Keratinocyte (primary cell): ENCODE data around the gene C1orf174. TPM values are rescaled to one million over a fixed set of nuclear protein-coding genes. Genes with fewer than 3 reads are reported as not detected.
A peak's percentile ranks its signal among the peaks of the same experiment; 100 is the strongest.

ENCODE experiments used
- DNase-seq: peaks from one replicate; pipeline ENCODE4 v3.0.0-alpha.2; 2011; ENCODE audit warnings: low read depth, missing footprints, low spot score
- FAIRE-seq: peaks from 2 replicates; lab custom pipeline; 2011; peaks lifted over from hg19 to GRCh38; lab: Jason Lieb, UNC
- H2AFZ ChIP-seq: 2 replicates; pipeline ENCODE4 v1.6.0; 2012; ENCODE audit warnings: low read length, control low read depth, inconsistent platforms; ENCODE audit not compliant: control insufficient read depth
- H3K27ac ChIP-seq: 2 replicates; pipeline ENCODE4 v1.5.1; 2011; ENCODE audit warnings: low read length; ENCODE audit not compliant: control insufficient read depth, insufficient read depth
- H3K27me3 ChIP-seq: 3 replicates; pipeline ENCODE4 v1.6.0; 2011; ENCODE audit warnings: low read length; ENCODE audit not compliant: control insufficient read depth, insufficient read depth; ENCODE audit errors: extremely low read depth
- H3K36me3 ChIP-seq, 2 experiments: 2 replicates in 1 of 2; 3 replicates in 1 of 2; pipeline ENCODE4 v1.5.1; 2011; ENCODE audit warnings: low read length in 2 of 2, mild to moderate bottlenecking in 1 of 2; ENCODE audit not compliant: control insufficient read depth in 2 of 2, insufficient read depth in 2 of 2; ENCODE audit errors: extremely low read depth in 1 of 2
- H3K4me1 ChIP-seq: 3 replicates; pipeline ENCODE4 v1.5.1; 2011; ENCODE audit warnings: low read length; ENCODE audit not compliant: control insufficient read depth, insufficient read depth; ENCODE audit errors: extremely low read depth
- H3K4me2 ChIP-seq: 3 replicates; pipeline ENCODE4 v1.6.0; 2011; ENCODE audit warnings: low read depth, low read length; ENCODE audit not compliant: control insufficient read depth, insufficient read depth; ENCODE audit errors: extremely low read depth
- H3K4me3 ChIP-seq, 3 experiments: fragments of 200-600 bp in 1 of 3; sonication (generic) in 1 of 3; 2 replicates in 2 of 3; 3 replicates in 1 of 3; pipeline ENCODE4 v1.5.1; 2011 to 2016; ENCODE audit warnings: low read length in 3 of 3, mild to moderate bottlenecking in 3 of 3, control low read depth in 2 of 3, inconsistent platforms in 1 of 3, low read depth in 1 of 3, mixed read lengths in 1 of 3, mixed run types in 1 of 3, moderate library complexity in 1 of 3; ENCODE audit not compliant: control insufficient read depth in 2 of 3, insufficient read depth in 2 of 3; ENCODE audit errors: extremely low read depth in 1 of 3
- H3K79me2 ChIP-seq: 2 replicates; pipeline ENCODE4 v1.6.0; 2012; ENCODE audit warnings: low read length; ENCODE audit not compliant: control insufficient read depth, insufficient read depth
- H3K9ac ChIP-seq: 3 replicates; pipeline ENCODE4 v1.6.0; 2011; ENCODE audit warnings: low read length; ENCODE audit not compliant: control insufficient read depth, insufficient read depth; ENCODE audit errors: extremely low read depth
- H3K9me1 ChIP-seq: 3 replicates; pipeline ENCODE4 v1.6.0; 2011; ENCODE audit warnings: low read length; ENCODE audit not compliant: control insufficient read depth, insufficient read depth; ENCODE audit errors: extremely low read depth
- H3K9me3 ChIP-seq: 2 replicates; pipeline ENCODE4 v1.5.1; 2012; ENCODE audit warnings: low read depth, low read length; ENCODE audit not compliant: control insufficient read depth
- H4K20me1 ChIP-seq: 3 replicates; pipeline ENCODE4 v1.6.0; 2011; ENCODE audit warnings: low read length; ENCODE audit not compliant: control insufficient read depth, insufficient read depth; ENCODE audit errors: extremely low read depth
- EZH2 ChIP-seq: IDR thresholded peaks from one replicate; pipeline ENCODE4 v1.6.1; 2012; ENCODE audit warnings: inconsistent platforms, mild to moderate bottlenecking, low read length, moderate library complexity
- dilution Hi-C: fragments of 300-500 bp; cut with MboI; formaldehyde crosslinking; loops from one replicate; pipeline ENCODE4 v1.7.0; 2020; ENCODE audit warnings: low sequenced_read_pairs; ENCODE audit not compliant: extremely low pct_ligation_motif_present
- polyA plus RNA-seq, 5 experiments: library from polyadenylated mRNA; depleted of rRNA in 3 of 5; stranded (reverse) in 3 of 5; stranded (forward) in 1 of 5; unstranded in 1 of 5; fragments of >200 nt; gene quantifications; 1 replicate in 1 of 5; 2 replicates in 3 of 5; 3 replicates in 1 of 5; pipeline versions ENCODE4 v1.2.1 to v1.2.3, GENCODE V29; 2011 to 2012; ENCODE audit warnings: missing spikeins in 2 of 5, low read depth in 1 of 5, low replicate concordance in 1 of 5
- TF ChIP-seq, protein P1 (sequence below), 3 experiments: IDR thresholded peaks in 1 of 3; conservative IDR thresholded peaks in 1 of 3; optimal IDR thresholded peaks in 1 of 3; 2 replicates in 2 of 3; 3 replicates in 1 of 3; pipeline versions ENCODE3 to v1.5.1; 2011; ENCODE audit warnings: low read length in 3 of 3, mild to moderate bottlenecking in 3 of 3, moderate library complexity in 2 of 3, control low read depth in 1 of 3, inconsistent platforms in 1 of 3; ENCODE audit not compliant: insufficient read depth in 2 of 3; ENCODE audit errors: extremely low read depth in 1 of 3

The C1orf174 gene
- polyA plus RNA-seq, 1 donor (not counting 4 experiments of a cell fraction or from before 2014, with no cell fraction given): 26.8 TPM

GRCh38 chr1:3898475-3898735, 1.7 kb downstream of the C1orf174 start:
- H3K4me1 ChIP-seq: peaks cover 3% of the 10 kb centered on the region
- dilution Hi-C loops: no loop called here
- no peak for DNase-seq
- TF ChIP-seq, protein P1, sequence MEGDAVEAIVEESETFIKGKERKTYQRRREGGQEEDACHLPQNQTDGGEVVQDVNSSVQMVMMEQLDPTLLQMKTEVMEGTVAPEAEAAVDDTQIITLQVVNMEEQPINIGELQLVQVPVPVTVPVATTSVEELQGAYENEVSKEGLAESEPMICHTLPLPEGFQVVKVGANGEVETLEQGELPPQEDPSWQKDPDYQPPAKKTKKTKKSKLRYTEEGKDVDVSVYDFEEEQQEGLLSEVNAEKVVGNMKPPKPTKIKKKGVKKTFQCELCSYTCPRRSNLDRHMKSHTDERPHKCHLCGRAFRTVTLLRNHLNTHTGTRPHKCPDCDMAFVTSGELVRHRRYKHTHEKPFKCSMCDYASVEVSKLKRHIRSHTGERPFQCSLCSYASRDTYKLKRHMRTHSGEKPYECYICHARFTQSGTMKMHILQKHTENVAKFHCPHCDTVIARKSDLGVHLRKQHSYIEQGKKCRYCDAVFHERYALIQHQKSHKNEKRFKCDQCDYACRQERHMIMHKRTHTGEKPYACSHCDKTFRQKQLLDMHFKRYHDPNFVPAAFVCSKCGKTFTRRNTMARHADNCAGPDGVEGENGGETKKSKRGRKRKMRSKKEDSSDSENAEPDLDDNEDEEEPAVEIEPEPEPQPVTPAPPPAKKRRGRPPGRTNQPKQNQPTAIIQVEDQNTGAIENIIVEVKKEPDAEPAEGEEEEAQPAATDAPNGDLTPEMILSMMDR (optimal IDR thresholded peaks at IDR 0.05 in 1 of 3, IDR thresholded peaks at IDR 0.05 in 1 of 3, conservative IDR thresholded peaks at IDR 0.05 in 1 of 3; ENCODE audit: extremely low read depth in 1 of 3, insufficient read depth in 2 of 3, low read length in 3 of 3): no peak
- TF ChIP-seq EZH2: no peak
- peak overlapping the region; percentile 90 for H3K4me2 ChIP-seq
- H3K9me1 ChIP-seq: no peaks in the 10 kb centered on the region
- peaks cover 2 to 6% of the 10 kb centered on the region in 2 experiments for H3K36me3 ChIP-seq
- H3K27me3 ChIP-seq: no peaks in the 10 kb centered on the region
- H3K79me2 ChIP-seq: peaks cover 62% of the 10 kb centered on the region
- H3K27ac ChIP-seq: no peak overlapping the region
- peaks cover 12% of the 10 kb centered on the region for H4K20me1 ChIP-seq
- H3K9me3 ChIP-seq: no peaks in the 10 kb centered on the region
- no peak overlapping the region for H3K9ac ChIP-seq
- H2AFZ ChIP-seq: no peak overlapping the region
- FAIRE-seq: no peak
- H3K4me3 ChIP-seq: no peak overlapping the region

GRCh38 chr1:3896396-3897000, 3.6 kb downstream of the C1orf174 start:
- Histone ChIP-seq H3K4me2 (no peak overlapping the region), H4K20me1 (peaks cover 12% of the 10 kb centered on the region), H3K36me3 (peaks cover 6 to 7% of the 10 kb centered on the region in 2 experiments), H3K9me1 (no peaks in the 10 kb centered on the region), H2AFZ (no peak overlapping the region), H3K27me3 (no peaks in the 10 kb centered on the region), H3K27ac (no peak overlapping the region), H3K4me1 (peaks cover 3% of the 10 kb centered on the region), H3K79me2 (peaks cover 64% of the 10 kb centered on the region), H3K9me3 (no peaks in the 10 kb centered on the region), H3K4me3 (no peak overlapping the region), H3K9ac (no peak overlapping the region)
- dilution Hi-C loops: no loop called here
- no peak for TF ChIP-seq EZH2
- TF ChIP-seq, protein P1 (optimal IDR thresholded peaks at IDR 0.05 in 1 of 3, IDR thresholded peaks at IDR 0.05 in 1 of 3, conservative IDR thresholded peaks at IDR 0.05 in 1 of 3; ENCODE audit: extremely low read depth in 1 of 3, insufficient read depth in 2 of 3, low read length in 3 of 3): no peak
- DNase-seq (no peak), FAIRE-seq (no peak)
